Measurements from ENCODE around the gene ITIH1.

The ITIH1 gene

GRCh38 chr3:52787672-52788625, 10.6 kb downstream of the ITIH1 start:
- no peak overlapping the region for H3K4me3 ChIP-seq (ENCODE audit: low read length)
- DNase-seq (ENCODE audit: low read depth, low spot score), result no peak

- no peak for DNase-seq (ENCODE audit: low read depth, low spot score)
- no peak overlapping the region for H3K4me3 ChIP-seq (ENCODE audit: low read length)
Measured at GRCh38 chr3:52788890-52789745, 11.7 kb downstream of the ITIH1 start.

GRCh38 chr3:52789746-52790040, 12.3 kb downstream of the ITIH1 start:
- no peak for DNase-seq (ENCODE audit: low read depth, low spot score)
- H3K4me3 ChIP-seq (ENCODE audit: low read length), result no peak overlapping the region

GRCh38 chr3:52790337-52790736, 12.9 kb downstream of the ITIH1 start:
- no peak overlapping the region for H3K4me3 ChIP-seq (ENCODE audit: low read length)
- DNase-seq (ENCODE audit: low read depth, low spot score), result no peak

- no peak for DNase-seq (ENCODE audit: low read depth, low spot score)
- H3K4me3 ChIP-seq (ENCODE audit: low read length), result no peak overlapping the region
Measured at GRCh38 chr3:52790741-52791140, 13.3 kb downstream of the ITIH1 start.

- DNase-seq (ENCODE audit: low read depth, low spot score), result no peak
Measured at GRCh38 chr3:52791366-52791765, 14.0 kb downstream of the ITIH1 start.

GRCh38 chr3:52791928-52792327, 14.5 kb downstream of the ITIH1 start:
- DNase-seq (ENCODE audit: low read depth, low spot score), result no peak
- H3K4me3 ChIP-seq (ENCODE audit: low read length), result no peak overlapping the region

More at GRCh38 chr3:52791366-52791765, 14.0 kb downstream of the ITIH1 start:
- H3K4me3 ChIP-seq (ENCODE audit: low read length), result no peak overlapping the region

GRCh38 chr3:52792413-52792812, 15.0 kb downstream of the ITIH1 start:
- no peak overlapping the region for H3K4me3 ChIP-seq (ENCODE audit: low read length)
- DNase-seq (ENCODE audit: low read depth, low spot score), result no peak

- no peak overlapping the region for H3K4me3 ChIP-seq (ENCODE audit: low read length)
- DNase-seq (ENCODE audit: low read depth, low spot score), result no peak
Measured at GRCh38 chr3:52792961-52793695, 15.7 kb downstream of the ITIH1 start.

GRCh38 chr3:52793702-52794611, 16.6 kb downstream of the ITIH1 start:
- H3K4me3 ChIP-seq (ENCODE audit: low read length), result no peak overlapping the region
- DNase-seq (ENCODE audit: low read depth, low spot score), result no peak

- H3K4me3 ChIP-seq (ENCODE audit: low read length), result no peak within 1 kb of the TSS
Measured at GRCh38 chr3:52794612-52795099, 17.3 kb downstream of the ITIH1 start, which contains the start of gene ITIH3. TSS of gene ITIH3 (plus strand) at chr3:52794796. CDS start at chr3:52794804, 8 bp downstream.

GRCh38 chr3:52795298-52795900, 18.0 kb downstream of the ITIH1 start:
- DNase-seq (ENCODE audit: low read depth, low spot score), result no peak

More at GRCh38 chr3:52794612-52795099, 17.3 kb downstream of the ITIH1 start, which contains the start of gene ITIH3:
- no peak for DNase-seq (ENCODE audit: low read depth, low spot score)

GRCh38 chr3:52796411-52796810, 19.0 kb downstream of the ITIH1 start:
- no peak for DNase-seq (ENCODE audit: low read depth, low spot score)

More at GRCh38 chr3:52795298-52795900, 18.0 kb downstream of the ITIH1 start:
- H3K4me3 ChIP-seq (ENCODE audit: low read length), result no peak overlapping the region

GRCh38 chr3:52798376-52798977, 21.1 kb downstream of the ITIH1 start:
- no peak for DNase-seq (ENCODE audit: low read depth, low spot score)
- H3K4me3 ChIP-seq (ENCODE audit: low read length), result no peak overlapping the region

More at GRCh38 chr3:52796411-52796810, 19.0 kb downstream of the ITIH1 start:
- H3K4me3 ChIP-seq (ENCODE audit: low read length), result no peak overlapping the region

- DNase-seq (ENCODE audit: low read depth, low spot score), result peak; percentile 36
- H3K4me3 ChIP-seq (ENCODE audit: low read length), result no peak overlapping the region
Measured at GRCh38 chr3:52798978-52799476, 21.6 kb downstream of the ITIH1 start.

- no peak overlapping the region for H3K4me3 ChIP-seq (ENCODE audit: low read length)
- no peak for DNase-seq (ENCODE audit: low read depth, low spot score)
Measured at GRCh38 chr3:52800079-52800478, 22.7 kb downstream of the ITIH1 start.

- no peak for DNase-seq (ENCODE audit: low read depth, low spot score)
- H3K4me3 ChIP-seq (ENCODE audit: low read length), result no peak overlapping the region
Measured at GRCh38 chr3:52801839-52802238, 24.4 kb downstream of the ITIH1 start.
